SK-N-SH (cell line): ENCODE measurements around the gene RBM15B. TPM values are rescaled to one million over a fixed set of nuclear protein-coding genes. Genes with fewer than 3 reads are reported as not detected.

Experiments used
- CTCF ChIA-PET: fragments of 300-600, 350-600 bp; formaldehyde crosslinking; extraction: SDS; loops from one replicate; lab custom pipeline; 2021; lab: Yijun Ruan, JAX
- POLR2A ChIA-PET: fragments of 350-600 bp; sonication (Branson Sonifier 250); formaldehyde crosslinking; extraction: SDS; loops from one replicate; lab custom pipeline; 2020; ENCODE audit warnings: antibody characterized with exemption, inconsistent platforms; lab: Yijun Ruan, JAX
- DNase-seq: peaks from one replicate; pipeline ENCODE4 v3.0.0; 2012
- H2AFZ ChIP-seq: fragments of 200-600 bp; sonication (generic); 2 replicates; pipeline ENCODE4 v1.8.1; 2016; ENCODE audit warnings: antibody characterized with exemption, mild to moderate bottlenecking, low read depth
- H3F3A ChIP-seq: fragments of 200-600 bp; sonication (generic); replicated peaks from 2 replicates; pipeline ENCODE3; 2016; ENCODE audit warnings: antibody characterized with exemption, mild to moderate bottlenecking; ENCODE audit not compliant: insufficient read depth
- H3K27ac ChIP-seq, 2 experiments: fragments of 200-500 bp in 1 of 2; fragments of 200-600 bp in 1 of 2; sonication (Bioruptor generic) in 1 of 2; sonication (generic), shearing (Covaris generic) in 1 of 2; 2 replicates each; pipeline versions ENCODE4 v1.5.1 to v1.6.1; 2014 to 2016; ENCODE audit warnings: low read depth in 2 of 2, inconsistent platforms in 1 of 2, low read length in 1 of 2, mild to moderate bottlenecking in 1 of 2, mixed read lengths in 1 of 2
- H3K27me3 ChIP-seq: fragments of 200-600 bp; sonication (generic), shearing (Covaris generic); 2 replicates; pipeline ENCODE4 v1.6.1; 2016; ENCODE audit warnings: mixed run types; ENCODE audit not compliant: insufficient read depth
- H3K36me3 ChIP-seq, 2 experiments: fragments of 200-500 bp in 1 of 2; fragments of 200-600 bp in 1 of 2; sonication (Bioruptor generic) in 1 of 2; sonication (generic) in 1 of 2; replicated peaks in 1 of 2; 2 replicates each; pipeline versions ENCODE3 to v1.5.1; 2014 to 2016; ENCODE audit warnings: low read length in 1 of 2, mild to moderate bottlenecking in 1 of 2; ENCODE audit not compliant: insufficient read depth in 2 of 2, control insufficient read depth in 1 of 2
- H3K4me1 ChIP-seq, 2 experiments: fragments of 200-500 bp in 1 of 2; fragments of 200-600 bp in 1 of 2; sonication (Bioruptor generic) in 1 of 2; sonication (generic), shearing (Covaris generic) in 1 of 2; 2 replicates each; pipeline versions ENCODE4 v1.5.1 to v1.6.1; 2014 to 2016; ENCODE audit warnings: low read depth in 1 of 2, low read length in 1 of 2, mixed run types in 1 of 2; ENCODE audit not compliant: insufficient read depth in 2 of 2, control insufficient read depth in 1 of 2
- H3K4me2 ChIP-seq: fragments of 200-600 bp; sonication (generic), shearing (Covaris generic); 2 replicates; pipeline ENCODE4 v1.6.1; 2017; ENCODE audit warnings: mixed run types
- H3K4me3 ChIP-seq, 2 experiments: fragments of 200-500 bp in 1 of 2; fragments of 200-600 bp in 1 of 2; sonication (Bioruptor generic) in 1 of 2; sonication (generic), shearing (Covaris generic) in 1 of 2; 2 replicates each; pipeline versions ENCODE4 v1.5.1 to v1.8.1; 2014 to 2016; ENCODE audit warnings: low read depth in 2 of 2, inconsistent platforms in 1 of 2, low read length in 1 of 2, mild to moderate bottlenecking in 1 of 2, mixed read lengths in 1 of 2, moderate library complexity in 1 of 2
- H3K79me2 ChIP-seq: fragments of 200-600 bp; sonication (generic); 2 replicates; pipeline ENCODE4 v1.8.1; 2017; ENCODE audit warnings: mild to moderate bottlenecking; ENCODE audit not compliant: insufficient read depth
- H3K9ac ChIP-seq: fragments of 200-600 bp; sonication (generic); 2 replicates; pipeline ENCODE4 v1.6.1; 2017; ENCODE audit warnings: mixed run types
- H3K9me2 ChIP-seq: fragments of 200-600 bp; sonication (generic); 2 replicates; pipeline ENCODE4 v1.6.1; 2017; ENCODE audit warnings: mixed run types
- H3K9me3 ChIP-seq: fragments of 200-600 bp; sonication (generic); 2 replicates; pipeline ENCODE4 v1.6.1; 2017; ENCODE audit warnings: mixed run types, mild to moderate bottlenecking, moderate library complexity
- H4K20me1 ChIP-seq: fragments of 200-600 bp; sonication (generic); 2 replicates; pipeline ENCODE4 v1.6.1; 2017; ENCODE audit warnings: mild to moderate bottlenecking, mixed run types; ENCODE audit not compliant: insufficient read depth
- CHD2 ChIP-seq: fragments of 150-350 bp; IDR thresholded peaks from 2 replicates; pipeline ENCODE4 v1.6.1; 2018; ENCODE audit warnings: low read length; ENCODE audit not compliant: partially characterized antibody
- EP300 ChIP-seq, 2 experiments: IDR thresholded peaks; 2 replicates each; pipeline versions ENCODE4 v1.4.0 to v1.6.1; 2012; ENCODE audit warnings: borderline replicate concordance in 1 of 2, low read depth in 1 of 2, low read length in 1 of 2
- FOXJ3 ChIP-seq: sonication (generic); formaldehyde crosslinking; IDR thresholded peaks from 2 replicates; pipeline ENCODE4 v1.5.1; 2020; ENCODE audit warnings: mild to moderate bottlenecking, missing genetic modification reagents
- FOXM1 ChIP-seq: IDR thresholded peaks from 2 replicates; pipeline ENCODE4 v1.4.0; 2012; ENCODE audit warnings: low read depth, mild to moderate bottlenecking
- MEF2A ChIP-seq: IDR thresholded peaks from 2 replicates; pipeline ENCODE4 v1.4.0; 2012; ENCODE audit warnings: low read depth, borderline replicate concordance
- PBX3 ChIP-seq: IDR thresholded peaks from 2 replicates; pipeline ENCODE4; 2012
- RCOR1 ChIP-seq: fragments of 150-350 bp; IDR thresholded peaks from 2 replicates; pipeline ENCODE4 v1.6.1; 2017; ENCODE audit warnings: antibody characterized with exemption, low read length
- REST ChIP-seq: IDR thresholded peaks from 2 replicates; pipeline ENCODE4 v1.6.1; 2012; ENCODE audit warnings: mild to moderate bottlenecking, low read depth, low read length, moderate library complexity
- RFX5 ChIP-seq: IDR thresholded peaks from 2 replicates; pipeline ENCODE4 v1.6.1; 2012; ENCODE audit warnings: mild to moderate bottlenecking, improper control_type of control experiment, low read length
- RXRA ChIP-seq: IDR thresholded peaks from 2 replicates; pipeline ENCODE4 v1.4.0; 2012; ENCODE audit warnings: low read depth, mild to moderate bottlenecking, borderline replicate concordance
- TAF1 ChIP-seq: IDR thresholded peaks from 2 replicates; pipeline ENCODE4 v1.6.1; 2012; ENCODE audit warnings: low read depth, mild to moderate bottlenecking, low read length, moderate library complexity, borderline replicate concordance
- YY1 ChIP-seq: IDR thresholded peaks from 2 replicates; pipeline ENCODE4 v1.4.0; 2012; ENCODE audit warnings: low read depth, mild to moderate bottlenecking
- WGBS: methylation state at CpG from one replicate; pipeline ENCODE4 v1.1.6; 2017; ENCODE audit warnings: low lambda C conversion rate; 5-methylcytosine and 5-hydroxymethylcytosine counted together
- polyA plus RNA-seq, 3 experiments: library from polyadenylated mRNA; depleted of rRNA; stranded (reverse); fragments of >200 nt; gene quantifications; 2 replicates each; pipeline ENCODE4 v1.2.3, GENCODE V29; 2012

Gene RBM15B
- polyA plus RNA-seq, 1 of the 3 experiments (the other 2 are of a cell fraction): 17.0 TPM

DNA sequence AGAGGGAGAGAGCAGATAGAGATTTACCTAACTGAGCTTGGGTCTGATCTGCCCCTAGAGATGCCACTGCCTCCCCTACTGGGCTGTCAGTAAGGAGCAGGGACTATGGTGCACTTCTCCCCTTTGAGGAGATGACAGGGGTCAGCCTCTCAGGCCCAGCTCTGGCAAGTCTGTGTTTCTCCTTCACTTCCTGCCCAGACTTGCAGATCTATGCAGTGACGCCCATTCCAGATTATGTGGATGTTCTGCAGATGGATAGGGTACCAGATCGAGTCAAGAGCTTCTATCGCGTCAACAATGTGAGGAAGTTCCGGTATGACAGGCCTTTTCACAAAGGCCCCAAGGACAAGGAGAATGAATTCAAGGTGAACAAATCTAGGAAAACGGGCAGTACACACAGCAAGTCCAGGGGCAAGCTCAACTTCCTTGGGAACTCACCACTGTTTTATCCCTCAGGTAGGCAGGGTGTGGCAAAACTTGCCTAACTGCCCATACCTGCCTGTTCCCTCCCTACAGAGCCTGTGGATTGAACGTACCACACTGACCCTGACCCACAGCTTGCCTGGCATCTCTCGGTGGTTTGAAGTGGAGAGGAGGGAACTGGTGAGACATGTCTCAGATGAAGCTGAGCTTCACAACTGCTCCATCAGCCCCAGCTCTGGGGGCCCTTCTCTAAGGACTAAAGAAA, 35.0 kb upstream of the RBM15B start:
- no peaks in the 10 kb centered on the region for H3K9me3 ChIP-seq
- H3K4me2 ChIP-seq: no peak overlapping the region
- H3K27ac ChIP-seq: no peak overlapping the region
- H3K4me3 ChIP-seq: no peak overlapping the region
- DNase-seq: no peak
- no peak overlapping the region for H3K9ac ChIP-seq
- no peaks in the 10 kb centered on the region for H3K36me3 ChIP-seq
- H3F3A ChIP-seq: no peaks in the 10 kb centered on the region
- TF ChIP-seq RCOR1: no peak
- TF ChIP-seq FOXM1: no peak
- TF ChIP-seq MEF2A: no peak
- TF ChIP-seq CHD2: no peak
- TF ChIP-seq REST: no peak
- no peak for TF ChIP-seq FOXJ3 (CRISPR knock-in tag)
- no peak for TF ChIP-seq PBX3
- TF ChIP-seq EP300 (IDR thresholded peaks at IDR 0.05; ENCODE audit: borderline replicate concordance in 1 of 2, low read depth in 1 of 2, low read length in 1 of 2): no peak
- TF ChIP-seq, all 33 proteins: peak for 0
- Histone ChIP-seq H3K79me2 (no peaks in the 10 kb centered on the region), H3K9me2 (no peaks in the 10 kb centered on the region), H4K20me1 (no peaks in the 10 kb centered on the region), H3K4me1 (no peaks in the 10 kb centered on the region), H2AFZ (no peak overlapping the region), H3K27me3 (no peaks in the 10 kb centered on the region; the same call in 1 of the 2 replicates)
- ChIA-PET CTCF (interaction anchor here (1.0 to 1.8 kb wide), 3 partner anchors 15 to 19 kb away, joined by 3 to 6 read pairs (median 3); no protein-coding TSS in a partner anchor), POLR2A (no interaction called here)
- 58% methylated on average over 7 of the region's 8 CpGs for WGBS

DNA sequence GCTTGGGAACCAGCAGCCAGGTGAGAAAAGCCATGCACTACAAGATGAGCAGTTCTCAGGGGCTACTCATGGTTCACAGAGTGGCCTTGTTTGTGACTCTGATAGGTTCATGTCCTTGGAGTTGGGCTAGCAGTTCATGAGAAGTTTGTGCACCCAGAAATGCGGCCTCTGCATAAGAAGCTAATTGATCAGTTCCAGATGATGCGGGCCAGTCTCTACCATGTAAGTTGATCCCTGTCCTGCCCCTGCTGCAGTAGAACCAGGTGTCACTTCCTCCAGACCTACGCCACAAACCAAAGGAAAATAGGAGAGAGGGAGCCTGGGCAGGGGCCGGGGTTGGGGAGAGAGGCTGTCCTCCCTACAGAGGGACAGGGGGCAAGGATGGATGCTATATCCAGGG, 33.2 kb upstream of the RBM15B start:
- WGBS: 30% methylated on average over 2 of the region's 4 CpGs
- no peaks in the 10 kb centered on the region for H3K9me2 ChIP-seq
- no peak for DNase-seq

More for the DNA sequence above, 33.2 kb upstream of the RBM15B start:
- no peak overlapping the region for H3K4me2 ChIP-seq
- H3K27ac ChIP-seq: no peak overlapping the region
- H3K79me2 ChIP-seq: no peaks in the 10 kb centered on the region
- no peak overlapping the region for H3K9ac ChIP-seq
- H3K36me3 ChIP-seq: no peaks in the 10 kb centered on the region
- CTCF ChIA-PET: no interaction called here
- H3K4me3 ChIP-seq: no peak overlapping the region
- H3K27me3 ChIP-seq: no peaks in the 10 kb centered on the region; the same call in 1 of the 2 replicates
- H3F3A ChIP-seq: no peaks in the 10 kb centered on the region
- H3K4me1 ChIP-seq: no peaks in the 10 kb centered on the region
- POLR2A ChIA-PET: no interaction called here
- H2AFZ ChIP-seq: no peak overlapping the region
- H3K9me3 ChIP-seq: no peaks in the 10 kb centered on the region
- TF ChIP-seq TAF1 (no peak), RFX5 (no peak), RXRA (no peak), YY1 (no peak)
- no peaks in the 10 kb centered on the region for H4K20me1 ChIP-seq
